HFFc6 (cell line): Measurements from ENCODE around the gene FAM9A. TPM values are rescaled to one million over a fixed set of nuclear protein-coding genes. Genes with fewer than 3 reads are reported as not detected.

Source experiments
- DNase-seq: peaks from one replicate; pipeline ENCODE4 v3.0.0-alpha.2; 2018
- H3K27ac Mint-ChIP-seq: 2 replicates; pipeline ENCODE4 v1.8.0; 2020; ENCODE audit warnings: mild to moderate bottlenecking, mixed read lengths
- H3K27me3 Mint-ChIP-seq: 2 replicates; pipeline ENCODE4 v1.8.0; 2021; ENCODE audit warnings: mild to moderate bottlenecking, moderate library complexity, mixed read lengths; ENCODE audit not compliant: insufficient read depth
- H3K36me3 Mint-ChIP-seq: 2 replicates; pipeline ENCODE4 v1.8.0; 2021; ENCODE audit warnings: low read depth, mixed read lengths
- H3K4me1 Mint-ChIP-seq: 2 replicates; pipeline ENCODE4 v1.8.0; 2020; ENCODE audit warnings: low read depth, mixed read lengths
- H3K4me3 Mint-ChIP-seq: 2 replicates; pipeline ENCODE4 v1.8.0; 2020; ENCODE audit warnings: mild to moderate bottlenecking, moderate library complexity, mixed read lengths
- H3K9me3 Mint-ChIP-seq: 2 replicates; pipeline ENCODE4 v1.8.0; 2020; ENCODE audit warnings: mild to moderate bottlenecking, mixed read lengths
- total RNA-seq, 6 experiments: library from RNA; stranded (reverse); fragmentation: NEBNext Ultra II Directional; extraction: Animal tissue kit (Norgen Biotek cat#: 25700); gene quantifications; 2 replicates in 1 of 6; 3 replicates in 5 of 6; pipeline ENCODE4 v1.2.3, GENCODE V29; 2021
- TF ChIP-seq, protein P1 (sequence below): fragments of 200-600 bp; sonication (generic); IDR thresholded peaks from 2 replicates; pipeline ENCODE4 v1.5.0; 2021; ENCODE audit warnings: antibody characterized with exemption, mild to moderate bottlenecking

FAM9A gene
- total RNA-seq, 6 experiments from 2014 or later = not detected

GRCh38 chrX:8848441-8848840 is 47.3 kb upstream of the FAM9A start:
- H3K27ac Mint-ChIP-seq = no peak overlapping the region
- TF ChIP-seq, protein P1, sequence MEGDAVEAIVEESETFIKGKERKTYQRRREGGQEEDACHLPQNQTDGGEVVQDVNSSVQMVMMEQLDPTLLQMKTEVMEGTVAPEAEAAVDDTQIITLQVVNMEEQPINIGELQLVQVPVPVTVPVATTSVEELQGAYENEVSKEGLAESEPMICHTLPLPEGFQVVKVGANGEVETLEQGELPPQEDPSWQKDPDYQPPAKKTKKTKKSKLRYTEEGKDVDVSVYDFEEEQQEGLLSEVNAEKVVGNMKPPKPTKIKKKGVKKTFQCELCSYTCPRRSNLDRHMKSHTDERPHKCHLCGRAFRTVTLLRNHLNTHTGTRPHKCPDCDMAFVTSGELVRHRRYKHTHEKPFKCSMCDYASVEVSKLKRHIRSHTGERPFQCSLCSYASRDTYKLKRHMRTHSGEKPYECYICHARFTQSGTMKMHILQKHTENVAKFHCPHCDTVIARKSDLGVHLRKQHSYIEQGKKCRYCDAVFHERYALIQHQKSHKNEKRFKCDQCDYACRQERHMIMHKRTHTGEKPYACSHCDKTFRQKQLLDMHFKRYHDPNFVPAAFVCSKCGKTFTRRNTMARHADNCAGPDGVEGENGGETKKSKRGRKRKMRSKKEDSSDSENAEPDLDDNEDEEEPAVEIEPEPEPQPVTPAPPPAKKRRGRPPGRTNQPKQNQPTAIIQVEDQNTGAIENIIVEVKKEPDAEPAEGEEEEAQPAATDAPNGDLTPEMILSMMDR = no peak
- peaks cover 18% of the 10 kb centered on the region for H3K4me1 Mint-ChIP-seq
- peaks cover 4% of the 10 kb centered on the region for H3K27me3 Mint-ChIP-seq
- no peak overlapping the region for H3K4me3 Mint-ChIP-seq
- H3K9me3 Mint-ChIP-seq = no peaks in the 10 kb centered on the region
- DNase-seq = no peak
- no peaks in the 10 kb centered on the region for H3K36me3 Mint-ChIP-seq

DNA sequence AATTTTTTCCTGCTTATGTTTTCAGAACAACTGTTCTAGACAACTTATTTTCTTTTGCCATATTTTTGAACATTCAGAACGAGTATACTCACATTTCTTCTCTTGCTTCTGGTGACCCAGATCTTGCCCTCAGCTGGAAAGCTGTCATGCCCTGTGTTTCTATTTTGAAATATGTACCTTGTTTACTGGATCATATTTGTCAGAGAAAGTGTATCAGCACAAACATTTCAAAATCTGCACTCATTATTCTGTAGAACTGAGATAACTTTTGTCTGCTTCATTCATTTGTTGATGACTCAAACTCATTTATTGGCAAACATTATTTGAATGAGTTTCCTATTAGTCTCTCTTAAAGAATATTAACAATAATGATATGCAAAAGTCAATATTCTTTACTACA is 46.2 kb upstream of the FAM9A start:
- TF ChIP-seq, protein P1 = no peak
- no peaks in the 10 kb centered on the region for H3K36me3 Mint-ChIP-seq
- DNase-seq = no peak
- no peaks in the 10 kb centered on the region; the same call in 1 of the 2 replicates for H3K27me3 Mint-ChIP-seq
- no peak overlapping the region for H3K27ac Mint-ChIP-seq
- H3K4me1 Mint-ChIP-seq = peaks cover 18% of the 10 kb centered on the region
- H3K9me3 Mint-ChIP-seq = no peaks in the 10 kb centered on the region
- no peak overlapping the region for H3K4me3 Mint-ChIP-seq

DNA sequence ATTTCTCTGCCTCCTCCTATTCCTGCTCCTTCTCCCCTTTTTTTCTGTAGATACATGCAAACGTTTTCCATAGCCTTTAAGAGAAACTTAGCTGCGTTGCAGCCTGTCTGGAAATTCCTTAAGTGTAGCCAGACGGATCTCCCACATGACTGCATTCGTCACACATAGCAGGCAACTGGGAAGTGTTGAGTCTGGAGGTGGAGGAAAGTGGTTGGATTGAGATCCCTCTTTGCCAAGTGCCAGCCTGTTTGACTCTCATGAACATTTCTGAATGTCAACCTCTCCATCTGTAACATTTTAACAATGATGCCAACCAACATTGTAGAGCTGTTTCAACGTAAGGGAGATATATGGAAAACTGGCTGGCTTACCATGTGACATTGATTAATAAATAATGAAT is 45.1 kb upstream of the FAM9A start:
- Mint-ChIP-seq H3K4me1 (peaks cover 18% of the 10 kb centered on the region), H3K27me3 (no peaks in the 10 kb centered on the region; the same call in 1 of the 2 replicates), H3K27ac (no peak overlapping the region), H3K9me3 (no peaks in the 10 kb centered on the region), H3K4me3 (no peak overlapping the region), H3K36me3 (no peaks in the 10 kb centered on the region)
- DNase-seq = no peak
- TF ChIP-seq, protein P1 = no peak

- TF ChIP-seq, protein P1 = no peak
- Mint-ChIP-seq H3K4me1 (peaks cover 18% of the 10 kb centered on the region), H3K27ac (no peak overlapping the region)
These were observed 44.3 kb upstream of the FAM9A start for GRCh38 chrX:8845469-8845868.

DNA sequence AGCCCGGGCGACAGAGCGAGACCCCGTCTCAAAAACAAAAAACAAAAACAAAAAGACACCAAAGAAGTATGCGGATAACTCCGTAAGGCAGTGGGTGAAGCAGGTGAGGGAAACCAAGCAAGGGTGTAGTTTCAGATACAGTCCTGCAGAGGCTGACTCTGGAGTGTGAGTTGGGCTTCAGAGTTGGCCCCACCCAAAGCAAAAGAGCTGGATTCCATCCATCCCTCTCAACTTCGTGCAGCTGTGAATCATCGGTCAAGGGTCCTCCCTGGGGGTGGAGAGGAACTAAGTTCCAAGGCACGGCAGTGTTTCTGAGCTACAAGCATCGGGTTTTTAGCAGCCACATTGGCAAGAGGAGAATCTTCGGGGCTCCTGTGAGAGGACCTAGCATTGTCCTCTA is 43.9 kb upstream of the FAM9A start:
- Mint-ChIP-seq H3K4me3 (no peak overlapping the region), H3K36me3 (no peaks in the 10 kb centered on the region), H3K4me1 (peaks cover 18% of the 10 kb centered on the region), H3K27ac (no peak overlapping the region), H3K27me3 (no peaks in the 10 kb centered on the region; the same call in 1 of the 2 replicates), H3K9me3 (no peaks in the 10 kb centered on the region)
- peak; percentile 9 for DNase-seq
- TF ChIP-seq, protein P1 = peak; percentile 28

More at GRCh38 chrX:8845469-8845868, 44.3 kb upstream of the FAM9A start:
- no peaks in the 10 kb centered on the region; the same call in 1 of the 2 replicates for H3K27me3 Mint-ChIP-seq
- H3K9me3 Mint-ChIP-seq = no peaks in the 10 kb centered on the region
- DNase-seq = no peak
- no peak overlapping the region for H3K4me3 Mint-ChIP-seq
- no peaks in the 10 kb centered on the region for H3K36me3 Mint-ChIP-seq

- Mint-ChIP-seq H3K9me3 (no peaks in the 10 kb centered on the region), H3K36me3 (no peaks in the 10 kb centered on the region), H3K27me3 (no peaks in the 10 kb centered on the region; the same call in 1 of the 2 replicates), H3K4me1 (peaks cover 16% of the 10 kb centered on the region), H3K27ac (no peak overlapping the region), H3K4me3 (no peak overlapping the region)
- DNase-seq = no peak
- TF ChIP-seq, protein P1 = no peak
These were observed 43.0 kb upstream of the FAM9A start for GRCh38 chrX:8844157-8844556.
